T-helper 2 cell treated with Interferon-gamma antibody and Interleukin-4, amounts not matched to agents 5 μg/mL and 100 μg/mL, for 36 hours (primary cell): ENCODE measurements around the gene C15orf39.
A peak's percentile ranks its signal among the peaks of the same experiment; 100 is the strongest.

Experiments used
- DNase-seq: peaks from one replicate; pipeline ENCODE4 v3.0.0; 2021; ENCODE audit warnings: low spot score
- H3K27ac Mint-ChIP-seq: one replicate; pipeline ENCODE4 v1.8.0; 2021; ENCODE audit warnings: mild to moderate bottlenecking, mixed read lengths
- H3K27me3 Mint-ChIP-seq: one replicate; pipeline ENCODE4 v1.8.0; 2021; ENCODE audit warnings: low read depth, mixed read lengths
- H3K36me3 Mint-ChIP-seq: one replicate; pipeline ENCODE4 v1.8.0; 2021; ENCODE audit warnings: low read depth, mixed read lengths
- H3K4me1 Mint-ChIP-seq: one replicate; pipeline ENCODE4 v1.8.0; 2021; ENCODE audit warnings: low read depth, mixed read lengths
- H3K4me3 Mint-ChIP-seq: one replicate; pipeline ENCODE4 v1.8.0; 2022; ENCODE audit warnings: mild to moderate bottlenecking, moderate library complexity, mixed read lengths
- H3K9me3 Mint-ChIP-seq: one replicate; pipeline ENCODE4 v1.8.0; 2021; ENCODE audit warnings: mixed read lengths

Gene C15orf39

DNA sequence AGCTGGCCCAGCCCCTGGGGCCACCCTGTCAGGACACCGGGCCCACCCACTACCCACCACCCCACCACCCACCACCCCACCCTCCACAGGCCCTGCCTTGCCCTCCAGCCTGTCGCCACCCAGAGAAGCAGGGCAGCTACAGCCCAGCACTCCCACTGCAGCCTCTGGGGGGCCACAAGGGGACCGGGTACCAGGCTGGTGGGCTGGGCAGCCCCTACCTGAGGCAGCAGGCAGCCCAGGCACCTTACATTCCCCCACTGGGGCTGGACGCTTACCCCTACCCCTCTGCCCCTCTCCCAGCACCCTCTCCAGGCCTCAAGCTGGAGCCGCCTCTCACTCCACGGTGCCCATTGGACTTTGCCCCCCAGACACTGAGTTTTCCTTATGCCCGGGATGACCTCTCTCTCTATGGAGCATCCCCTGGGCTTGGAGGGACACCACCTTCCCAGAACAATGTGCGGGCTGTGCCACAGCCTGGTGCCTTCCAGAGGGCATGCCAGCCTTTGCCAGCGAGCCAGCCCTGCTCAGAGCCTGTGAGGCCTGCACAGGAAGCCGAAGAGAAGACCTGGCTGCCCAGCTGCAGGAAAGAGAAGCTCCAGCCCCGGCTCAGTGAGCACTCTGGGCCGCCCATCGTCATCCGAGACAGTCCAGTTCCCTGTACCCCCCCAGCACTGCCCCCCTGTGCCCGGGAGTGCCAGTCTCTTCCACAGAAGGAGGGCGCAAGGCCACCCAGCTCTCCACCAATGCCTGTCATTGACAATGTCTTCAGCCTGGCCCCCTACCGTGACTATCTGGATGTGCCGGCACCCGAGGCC is 5.3 kb downstream of the C15orf39 start:
- no peak overlapping the region for H3K27ac Mint-ChIP-seq
- no peaks in the 10 kb centered on the region for H3K27me3 Mint-ChIP-seq
- peaks cover 71% of the 10 kb centered on the region for H3K36me3 Mint-ChIP-seq
- no peak overlapping the region for H3K4me3 Mint-ChIP-seq
- H3K4me1 Mint-ChIP-seq: peaks cover 29% of the 10 kb centered on the region
- no peak for DNase-seq
- no peaks in the 10 kb centered on the region for H3K9me3 Mint-ChIP-seq

DNA sequence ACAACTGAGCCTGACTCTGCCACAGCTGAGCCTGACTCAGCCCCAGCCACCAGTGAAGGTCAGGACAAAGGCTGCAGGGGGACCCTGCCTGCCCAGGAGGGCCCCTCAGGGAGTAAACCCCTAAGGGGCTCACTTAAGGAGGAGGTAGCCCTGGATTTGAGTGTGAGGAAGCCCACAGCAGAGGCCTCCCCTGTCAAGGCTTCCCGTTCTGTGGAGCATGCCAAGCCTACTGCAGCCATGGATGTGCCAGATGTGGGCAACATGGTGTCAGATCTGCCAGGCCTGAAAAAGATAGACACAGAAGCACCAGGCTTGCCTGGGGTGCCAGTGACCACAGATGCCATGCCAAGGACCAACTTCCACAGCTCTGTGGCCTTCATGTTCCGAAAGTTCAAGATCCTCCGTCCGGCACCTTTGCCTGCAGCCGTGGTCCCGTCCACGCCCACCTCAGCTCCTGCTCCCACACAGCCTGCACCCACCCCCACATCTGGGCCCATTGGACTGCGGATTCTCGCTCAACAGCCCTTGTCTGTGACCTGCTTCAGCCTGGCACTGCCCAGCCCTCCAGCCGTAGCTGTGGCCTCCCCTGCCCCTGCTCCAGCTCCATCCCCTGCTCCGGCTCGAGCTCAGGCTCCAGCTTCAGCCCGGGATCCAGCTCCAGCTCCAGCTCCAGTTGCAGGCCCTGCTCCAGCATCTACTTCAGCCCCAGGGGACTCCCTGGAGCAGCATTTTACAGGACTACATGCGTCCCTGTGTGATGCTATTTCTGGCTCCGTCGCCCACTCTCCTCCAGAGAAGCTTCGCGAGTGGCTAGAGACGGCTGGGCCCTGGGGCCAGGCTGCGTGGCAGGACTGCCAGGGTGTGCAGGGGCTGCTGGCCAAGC is 6.2 kb downstream of the C15orf39 start:
- peaks cover 29% of the 10 kb centered on the region for H3K4me1 Mint-ChIP-seq
- no peak for DNase-seq
- no peaks in the 10 kb centered on the region for H3K27me3 Mint-ChIP-seq
- H3K36me3 Mint-ChIP-seq: peaks cover 75% of the 10 kb centered on the region
- no peak overlapping the region for H3K4me3 Mint-ChIP-seq
- no peak overlapping the region for H3K27ac Mint-ChIP-seq
- H3K9me3 Mint-ChIP-seq: no peaks in the 10 kb centered on the region

DNA sequence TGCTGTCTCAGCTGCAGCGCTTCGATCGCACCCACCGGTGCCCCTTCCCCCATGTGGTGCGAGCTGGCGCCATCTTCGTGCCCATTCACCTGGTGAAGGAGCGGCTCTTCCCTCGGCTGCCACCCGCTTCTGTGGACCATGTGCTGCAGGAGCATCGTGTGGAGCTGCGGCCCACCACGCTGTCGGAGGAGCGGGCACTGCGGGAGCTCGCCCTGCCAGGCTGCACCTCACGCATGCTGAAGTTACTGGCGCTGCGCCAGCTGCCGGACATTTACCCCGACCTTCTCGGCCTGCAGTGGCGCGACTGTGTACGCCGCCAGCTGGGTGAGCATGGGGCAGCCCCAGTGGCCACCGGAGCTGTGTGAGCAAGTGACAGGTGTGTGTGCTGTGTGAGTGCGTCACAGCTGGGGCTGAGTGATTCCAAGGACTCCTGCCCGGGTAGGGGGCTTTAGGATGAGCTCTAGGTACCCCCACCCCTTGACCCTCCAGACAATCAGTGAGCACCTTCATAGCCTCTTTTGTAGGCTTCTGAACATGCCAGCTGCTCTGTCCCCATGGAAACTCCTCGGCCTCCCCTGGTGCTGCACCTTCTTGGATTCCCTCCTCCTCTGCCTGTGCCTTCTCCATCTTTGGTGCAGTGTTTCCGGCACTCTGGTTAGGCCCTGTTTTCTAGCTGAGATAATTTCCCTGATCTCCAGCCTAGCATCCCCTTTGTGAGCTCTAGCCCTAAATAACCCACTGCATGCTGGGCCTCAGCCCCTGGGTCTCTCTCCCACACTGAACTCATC is 7.0 kb downstream of the C15orf39 start:
- H3K9me3 Mint-ChIP-seq: no peaks in the 10 kb centered on the region
- DNase-seq: no peak
- no peak overlapping the region for H3K27ac Mint-ChIP-seq
- H3K36me3 Mint-ChIP-seq: peaks cover 73% of the 10 kb centered on the region
- H3K4me1 Mint-ChIP-seq: peaks cover 29% of the 10 kb centered on the region
- no peaks in the 10 kb centered on the region for H3K27me3 Mint-ChIP-seq
- H3K4me3 Mint-ChIP-seq: no peak overlapping the region

DNA sequence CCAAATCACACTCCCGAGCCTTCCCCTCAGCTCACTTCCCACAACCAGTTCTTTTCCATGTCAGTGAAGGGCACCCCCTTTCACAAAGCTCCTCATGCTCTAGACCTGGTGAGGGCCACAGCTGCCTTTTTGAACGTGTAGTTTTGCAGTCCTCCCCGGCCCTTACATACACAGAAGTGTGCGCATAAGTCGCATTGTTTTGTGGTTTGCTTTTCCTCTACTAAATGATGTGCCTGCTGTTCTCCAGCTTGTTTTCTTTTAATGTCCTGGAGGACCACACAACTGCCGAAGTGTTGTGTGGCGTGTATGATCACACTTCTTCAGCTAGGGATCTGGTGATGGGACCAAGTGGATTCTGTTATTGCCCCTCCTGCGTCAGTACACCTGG is 7.6 kb downstream of the C15orf39 start:
- peaks cover 24% of the 10 kb centered on the region for H3K4me1 Mint-ChIP-seq
- peaks cover 71% of the 10 kb centered on the region for H3K36me3 Mint-ChIP-seq
- no peak overlapping the region for H3K4me3 Mint-ChIP-seq

DNA sequence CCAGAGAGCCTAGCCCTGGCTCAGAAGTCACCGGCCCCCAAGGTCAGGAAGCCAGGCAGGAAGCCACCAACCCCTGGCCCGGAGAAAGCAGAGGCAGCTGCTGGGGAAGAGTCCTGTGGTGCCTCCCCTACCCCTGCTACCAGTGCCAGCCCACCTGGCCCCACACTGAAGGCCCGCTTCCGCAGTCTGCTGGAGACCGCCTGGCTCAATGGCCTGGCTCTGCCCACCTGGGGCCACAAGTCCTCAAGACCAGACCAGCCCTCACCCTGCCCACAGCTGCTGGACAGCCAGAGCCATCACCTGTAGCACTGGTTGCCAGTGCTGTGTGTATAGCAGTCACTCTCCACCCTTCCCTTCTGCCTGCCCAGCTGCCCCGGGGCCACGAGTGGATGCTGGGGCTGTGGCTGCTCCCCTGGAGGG is 9.1 kb downstream of the C15orf39 start:
- Mint-ChIP-seq H3K36me3 (peaks cover 63% of the 10 kb centered on the region), H3K27me3 (no peaks in the 10 kb centered on the region), H3K9me3 (no peaks in the 10 kb centered on the region), H3K4me1 (peaks cover 8% of the 10 kb centered on the region), H3K4me3 (no peak overlapping the region), H3K27ac (no peak overlapping the region)
- DNase-seq: no peak

More for the DNA sequence above, 7.6 kb downstream of the C15orf39 start:
- no peaks in the 10 kb centered on the region for H3K9me3 Mint-ChIP-seq
- H3K27ac Mint-ChIP-seq: no peak overlapping the region
- no peak for DNase-seq
- no peaks in the 10 kb centered on the region for H3K27me3 Mint-ChIP-seq

DNA sequence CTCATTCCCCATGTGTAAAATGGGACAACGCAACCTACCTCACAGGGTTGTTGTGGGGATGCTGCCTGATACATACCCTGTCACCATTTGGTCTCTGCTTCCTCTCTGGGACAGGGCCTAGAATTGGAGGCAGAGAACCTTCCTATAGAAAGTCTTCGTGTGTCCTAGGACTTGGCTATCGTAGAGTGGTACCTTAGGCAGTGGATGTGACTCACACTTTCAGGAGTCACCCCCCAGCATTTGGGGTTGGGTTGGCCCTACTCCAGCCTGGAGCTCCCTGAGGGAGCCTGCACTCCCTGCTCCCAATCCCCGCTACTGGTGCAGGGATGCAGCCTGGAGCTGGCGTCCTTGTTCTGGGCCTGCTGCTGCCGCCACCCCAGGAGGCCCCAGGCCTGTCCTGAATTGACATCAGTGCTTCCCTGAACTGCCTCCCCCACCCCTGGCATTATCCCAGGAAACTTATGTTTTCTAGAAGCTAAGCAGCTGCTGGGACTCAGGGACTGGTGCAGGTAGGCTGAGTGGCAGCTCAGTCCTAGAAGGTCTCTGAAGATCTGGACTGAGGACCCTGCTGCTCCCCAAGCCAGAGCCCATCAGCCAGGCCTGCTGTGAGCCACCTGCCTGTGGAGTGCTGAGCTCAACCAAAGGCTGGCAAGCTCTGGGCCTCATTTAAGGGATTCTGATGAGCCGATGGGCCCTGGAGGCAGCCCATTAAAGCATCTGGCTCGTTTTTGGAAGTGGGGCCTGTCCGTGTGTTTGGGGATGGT is 9.9 kb downstream of the C15orf39 start:
- Mint-ChIP-seq H3K9me3 (no peaks in the 10 kb centered on the region), H3K4me1 (peaks cover 8% of the 10 kb centered on the region), H3K4me3 (no peak overlapping the region), H3K27ac (no peak overlapping the region), H3K36me3 (peaks cover 57% of the 10 kb centered on the region), H3K27me3 (no peaks in the 10 kb centered on the region)
- DNase-seq: no peak

DNA sequence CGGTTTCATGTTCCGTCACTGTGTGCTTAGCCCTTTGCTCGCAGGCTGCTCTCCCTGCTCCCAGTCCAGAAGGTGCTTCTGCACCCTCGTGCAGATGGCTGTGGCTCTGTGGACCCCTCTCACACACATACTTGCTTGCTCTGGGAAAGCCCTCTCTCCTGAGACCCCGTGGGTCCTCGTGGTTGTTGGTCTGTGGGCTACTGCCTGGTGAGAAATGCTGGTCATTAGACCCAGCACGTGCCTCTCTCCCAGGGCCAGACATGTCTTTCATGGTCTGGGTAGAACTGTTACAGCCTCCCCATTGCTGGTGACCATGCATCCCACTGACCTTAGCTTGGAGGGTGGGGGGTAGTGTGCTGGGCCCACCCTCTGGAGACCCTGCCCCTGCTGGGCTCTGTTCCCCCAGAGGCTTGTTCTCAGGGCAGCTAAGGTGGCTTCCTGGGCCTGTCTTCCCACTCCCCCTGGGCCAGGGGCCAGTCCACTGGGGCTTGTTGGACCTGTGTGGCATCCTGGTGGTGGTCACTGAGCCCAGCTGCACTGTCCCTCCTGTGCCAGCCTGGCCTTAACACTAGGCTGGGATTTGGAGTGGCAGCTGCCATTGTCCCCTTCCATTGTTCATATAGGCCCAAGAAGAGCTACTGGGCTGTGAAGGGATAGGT is 10.6 kb downstream of the C15orf39 start:
- DNase-seq: no peak
- Mint-ChIP-seq H3K4me3 (no peak overlapping the region), H3K4me1 (peaks cover 8% of the 10 kb centered on the region), H3K27ac (no peak overlapping the region), H3K36me3 (peaks cover 51% of the 10 kb centered on the region), H3K9me3 (no peaks in the 10 kb centered on the region), H3K27me3 (no peaks in the 10 kb centered on the region)

DNA sequence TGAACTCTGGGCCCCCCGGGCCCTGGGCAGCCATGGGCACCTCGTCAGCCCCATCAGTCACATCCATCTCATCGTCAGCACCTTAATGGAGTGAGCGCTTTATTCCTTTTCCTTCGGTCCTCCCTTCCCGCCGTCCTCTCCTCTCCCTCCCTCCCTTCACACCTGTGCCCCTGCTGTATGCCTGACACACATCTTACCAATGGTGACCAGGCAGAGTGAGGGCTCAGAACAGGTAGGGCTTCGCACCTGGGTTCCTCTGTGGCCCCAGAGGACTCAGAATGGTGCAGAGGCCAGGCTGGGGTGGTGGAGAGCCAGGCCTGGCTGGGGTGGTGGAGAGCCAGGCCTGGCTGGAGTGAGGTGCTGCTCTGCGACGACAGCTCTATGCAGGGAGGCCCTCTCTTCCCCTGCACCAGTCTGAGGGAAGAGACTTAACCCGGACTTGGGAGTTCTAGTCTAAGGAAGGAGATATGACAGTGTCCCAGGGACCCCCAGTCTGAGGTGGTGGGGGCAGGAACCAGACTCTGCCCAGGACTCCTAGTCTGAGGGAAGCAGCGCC is 11.6 kb downstream of the C15orf39 start:
- peaks cover 12% of the 10 kb centered on the region for H3K4me1 Mint-ChIP-seq
- no peak overlapping the region for H3K27ac Mint-ChIP-seq
- no peak for DNase-seq
- peaks cover 46% of the 10 kb centered on the region for H3K36me3 Mint-ChIP-seq
- no peaks in the 10 kb centered on the region for H3K27me3 Mint-ChIP-seq
- H3K4me3 Mint-ChIP-seq: no peak overlapping the region
- H3K9me3 Mint-ChIP-seq: no peaks in the 10 kb centered on the region

DNA sequence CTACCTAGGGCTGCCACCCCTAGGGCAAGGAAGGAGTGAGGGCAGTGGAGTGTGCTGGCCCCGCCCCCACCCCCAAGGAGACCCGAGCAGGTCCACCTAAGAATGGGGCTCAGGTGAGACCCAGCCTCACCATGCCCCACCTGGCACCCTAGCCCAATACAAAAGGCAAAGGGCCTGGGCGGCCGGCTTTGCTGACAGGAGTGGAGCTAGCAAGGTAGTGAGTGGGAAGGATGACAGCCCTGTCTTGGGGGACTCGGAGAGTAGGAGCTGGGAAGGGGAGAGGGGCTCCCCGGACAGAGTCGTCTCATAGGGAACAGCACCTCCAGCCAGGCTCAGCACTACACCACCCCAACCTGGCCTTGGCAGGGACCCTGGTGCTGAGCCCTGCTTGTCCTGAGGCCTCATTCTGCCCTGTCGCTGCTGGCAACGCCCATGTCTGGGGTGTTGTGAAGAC is 12.1 kb downstream of the C15orf39 start:
- H3K4me3 Mint-ChIP-seq: no peak overlapping the region
- H3K27me3 Mint-ChIP-seq: no peaks in the 10 kb centered on the region
- no peak overlapping the region for H3K27ac Mint-ChIP-seq
- no peaks in the 10 kb centered on the region for H3K9me3 Mint-ChIP-seq
- peaks cover 12% of the 10 kb centered on the region for H3K4me1 Mint-ChIP-seq
- no peak for DNase-seq
- H3K36me3 Mint-ChIP-seq: peaks cover 46% of the 10 kb centered on the region

DNA sequence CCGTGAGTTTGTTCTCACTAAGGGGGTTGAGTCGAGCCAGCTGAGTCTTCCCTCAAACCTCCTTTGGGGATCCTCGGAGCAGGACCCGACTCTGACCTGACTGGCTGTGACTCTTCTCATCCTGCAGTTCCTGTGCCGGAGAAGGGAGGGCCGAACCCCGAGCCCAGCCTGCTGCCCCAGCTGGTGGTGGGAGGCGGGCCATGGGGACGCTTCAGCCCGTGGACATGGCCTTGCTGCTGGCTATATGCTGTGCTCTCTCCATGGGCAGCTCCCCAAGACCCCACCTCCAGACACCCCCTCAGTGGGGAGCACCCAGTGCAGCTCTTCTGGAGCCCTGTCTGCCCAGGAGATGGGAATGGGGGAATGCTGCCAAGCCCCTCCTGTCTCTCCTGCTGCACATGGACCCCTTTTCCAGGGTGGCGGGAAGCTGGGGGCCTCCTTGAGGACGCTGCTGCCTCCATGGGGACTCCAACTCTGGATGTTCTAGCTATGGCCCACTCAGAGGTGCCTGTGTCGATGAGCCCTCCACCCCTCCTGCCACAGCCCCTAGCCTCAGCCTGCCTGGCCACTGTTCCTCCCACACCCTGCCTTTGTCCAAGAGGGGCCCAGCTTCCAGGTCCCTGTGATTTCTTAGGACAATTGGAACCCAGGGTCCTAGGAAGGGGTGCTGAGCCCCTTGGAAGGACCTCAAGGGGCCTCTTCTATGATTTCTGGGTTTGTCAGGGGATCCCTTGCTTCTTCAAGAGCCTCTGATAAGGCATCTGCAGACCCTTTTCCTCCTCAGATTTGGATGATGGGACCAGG is 12.8 kb downstream of the C15orf39 start:
- Mint-ChIP-seq H3K4me3 (no peak overlapping the region), H3K36me3 (peaks cover 39% of the 10 kb centered on the region), H3K27ac (peak overlapping the region; percentile 31), H3K27me3 (no peaks in the 10 kb centered on the region), H3K4me1 (peaks cover 7% of the 10 kb centered on the region), H3K9me3 (no peaks in the 10 kb centered on the region)
- DNase-seq: no peak

DNA sequence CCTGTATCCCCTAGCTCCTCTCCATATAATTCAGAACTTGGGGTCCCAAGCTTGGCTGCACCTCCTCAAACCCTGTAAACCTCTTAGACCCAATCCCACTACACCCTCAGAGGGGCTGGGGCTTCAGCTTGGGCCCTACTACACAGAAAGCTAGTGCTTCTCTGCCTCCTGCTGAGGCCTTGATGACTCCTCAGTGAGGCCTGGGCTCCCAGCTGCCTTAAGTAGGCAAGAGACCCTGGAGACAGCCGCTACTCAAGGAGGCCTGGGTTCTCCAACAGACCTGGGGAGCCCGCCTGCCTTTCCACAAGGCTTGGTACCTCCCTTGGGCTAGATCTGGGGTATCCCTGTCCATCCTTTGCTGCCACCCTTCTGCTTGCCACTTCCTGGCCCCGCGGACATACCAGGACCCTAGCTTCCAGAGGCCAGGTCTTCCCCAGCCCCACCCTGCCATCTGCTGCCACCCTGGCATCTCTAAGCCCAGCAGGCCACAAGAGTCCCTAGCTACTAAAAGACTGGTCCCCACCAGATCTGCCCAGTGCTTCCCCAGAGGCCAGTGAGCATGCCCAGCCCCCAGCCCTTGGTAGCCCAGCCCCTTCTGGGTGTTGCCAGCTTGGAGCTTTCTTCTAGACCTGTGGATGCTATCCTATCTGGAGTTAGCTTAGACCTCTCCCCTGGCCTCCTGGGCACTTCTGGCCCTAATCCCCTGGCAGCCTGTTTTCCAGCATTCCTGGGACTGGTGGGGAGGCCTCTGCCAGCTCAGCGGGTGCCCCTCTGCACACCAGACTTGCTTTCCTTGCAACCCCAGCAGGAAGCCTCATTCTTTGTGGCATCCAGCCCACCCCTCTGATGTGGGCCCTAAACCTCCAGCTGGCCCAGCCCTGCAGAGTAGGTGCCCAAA is 13.7 kb downstream of the C15orf39 start:
- DNase-seq: no peak
- Mint-ChIP-seq H3K4me1 (peaks cover 4% of the 10 kb centered on the region), H3K27ac (peak overlapping the region; percentile 31), H3K27me3 (no peaks in the 10 kb centered on the region), H3K9me3 (no peaks in the 10 kb centered on the region), H3K4me3 (no peak overlapping the region), H3K36me3 (peaks cover 32% of the 10 kb centered on the region)
